ENCODE data around the gene RGS5.

RGS5 gene

DNA sequence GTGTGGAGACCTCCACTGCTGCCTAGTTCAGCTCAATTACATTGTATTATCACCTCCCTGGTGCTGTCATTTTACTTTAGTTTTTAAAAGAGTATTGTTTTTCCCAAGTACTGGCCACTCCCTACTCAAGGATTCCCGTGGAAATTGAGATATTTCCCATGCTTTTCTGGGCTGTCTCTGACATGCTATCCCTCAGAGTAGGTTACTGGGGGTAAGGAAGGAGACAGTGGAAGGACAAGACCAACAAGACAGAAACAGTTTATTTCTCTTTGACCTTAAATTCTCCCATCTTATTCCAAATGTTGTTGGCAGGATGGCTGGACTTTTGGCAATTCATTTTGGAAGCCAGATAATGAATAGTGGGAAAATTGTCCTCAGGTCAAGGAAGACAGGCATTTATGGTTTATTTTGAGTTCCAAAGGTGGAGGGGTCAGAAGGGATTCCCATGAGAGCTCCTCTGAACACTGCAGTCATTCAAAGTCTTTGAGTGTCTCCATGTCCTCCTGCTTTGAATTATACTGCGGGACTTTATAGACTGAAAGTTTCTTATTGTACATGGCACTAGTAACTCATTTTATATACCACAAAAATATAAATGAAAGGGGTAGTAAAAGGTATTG lies 20.3 kb downstream of the RGS5 start:
- no peak for DNase-seq (ENCODE audit: low read depth, low spot score)

DNA sequence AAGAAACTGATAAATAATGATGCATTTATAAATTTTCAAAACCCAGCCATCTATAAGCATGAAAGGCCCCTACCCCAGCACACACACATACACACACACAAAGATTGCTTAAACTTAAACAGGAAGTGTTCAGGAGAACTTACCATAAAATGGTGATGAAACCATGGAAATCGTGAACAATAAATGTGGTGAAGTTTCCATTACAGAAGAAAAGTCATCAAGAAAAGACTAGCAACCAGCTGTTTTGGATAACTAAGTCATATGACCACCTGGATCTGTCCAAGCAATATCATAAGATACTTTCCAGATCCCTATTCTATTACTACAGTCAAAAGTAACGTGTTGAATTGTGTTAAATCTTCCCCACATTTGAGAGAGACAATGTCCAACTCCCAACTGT lies 24.1 kb downstream of the RGS5 start:
- no peak for DNase-seq (ENCODE audit: low read depth, low spot score)

DNA sequence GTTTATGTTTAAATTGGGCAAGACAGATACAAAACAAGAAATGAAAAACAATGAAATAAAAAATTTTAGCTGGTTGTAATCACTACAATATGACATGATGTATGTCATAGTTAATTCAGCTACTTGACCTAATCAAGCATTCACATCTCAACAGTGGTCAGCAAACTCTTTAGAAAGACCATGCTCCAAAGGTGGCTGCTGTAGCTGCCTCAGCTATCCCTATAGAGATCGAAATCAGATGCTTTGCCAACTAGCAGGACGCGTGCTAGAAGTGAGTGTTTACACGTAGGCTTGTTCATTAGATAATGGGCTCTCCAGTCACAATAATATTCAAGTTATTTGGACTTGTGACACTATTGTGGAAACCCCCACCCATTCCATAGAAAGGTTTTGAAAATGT lies 25.9 kb downstream of the RGS5 start:
- no peak for DNase-seq (ENCODE audit: low read depth, low spot score)

DNA sequence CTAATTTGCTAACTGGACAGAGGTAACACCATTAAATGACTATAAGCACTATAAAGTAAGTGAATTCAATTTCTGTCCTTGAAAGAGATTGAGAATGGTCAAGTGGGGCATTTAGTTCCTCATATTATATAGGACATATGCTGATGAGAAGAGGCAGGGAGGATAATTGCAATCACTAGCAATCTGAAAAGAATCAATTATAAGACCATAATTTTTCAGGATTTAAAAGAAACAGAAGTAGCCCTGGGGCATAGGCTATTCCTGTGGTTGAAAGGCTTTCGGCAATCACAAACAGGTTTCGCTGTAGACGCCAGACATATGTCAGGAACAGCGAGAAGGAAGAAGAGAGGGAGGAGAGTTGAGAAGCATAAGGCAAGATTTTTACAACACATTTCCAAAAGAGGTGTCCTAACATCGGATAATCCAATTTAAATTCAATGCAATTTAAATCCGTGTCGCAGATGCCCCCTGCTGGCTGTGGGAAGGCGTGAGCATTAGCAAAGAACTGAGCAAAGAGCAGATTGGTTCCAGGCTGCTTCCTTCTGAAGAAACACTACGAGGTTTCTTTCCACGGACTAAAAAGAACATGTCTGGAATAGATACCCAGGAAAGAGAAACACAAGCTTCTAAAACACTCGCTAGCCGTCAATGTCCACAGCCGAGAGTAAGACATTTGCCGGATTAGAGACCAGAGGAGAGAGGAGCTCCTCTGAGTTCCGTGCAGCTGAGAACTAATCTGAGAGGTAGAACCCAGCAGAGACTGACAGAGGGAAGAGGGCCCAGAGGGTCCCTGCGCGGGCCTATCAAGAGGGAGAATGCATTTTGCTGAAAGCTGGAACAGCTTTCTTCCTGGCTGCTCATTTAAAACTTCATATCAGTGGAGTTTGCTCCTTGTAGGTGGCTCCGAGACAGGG lies 27.9 kb downstream of the RGS5 start:
- no peak for DNase-seq (ENCODE audit: low read depth, low spot score)

DNA sequence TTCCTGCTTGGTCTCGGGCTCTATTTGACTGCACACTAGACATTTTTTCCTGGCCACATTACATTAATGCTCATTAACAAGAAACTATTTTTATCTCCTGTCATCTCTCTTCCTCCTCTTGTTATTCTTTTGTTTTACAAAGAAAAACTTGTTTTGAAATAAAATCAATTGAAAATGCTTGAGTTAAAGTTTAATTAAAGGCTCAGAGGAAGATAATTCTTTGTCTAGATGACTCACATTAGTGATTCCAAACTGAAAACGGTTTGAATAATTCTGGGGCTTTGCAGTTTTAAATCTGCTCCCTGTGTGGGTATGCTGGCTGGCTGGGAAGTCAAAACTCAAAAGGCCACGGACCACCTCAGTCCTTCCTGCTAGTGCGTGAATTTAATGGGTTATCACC lies 29.6 kb downstream of the RGS5 start:
- no peak for DNase-seq (ENCODE audit: low read depth, low spot score)

DNA sequence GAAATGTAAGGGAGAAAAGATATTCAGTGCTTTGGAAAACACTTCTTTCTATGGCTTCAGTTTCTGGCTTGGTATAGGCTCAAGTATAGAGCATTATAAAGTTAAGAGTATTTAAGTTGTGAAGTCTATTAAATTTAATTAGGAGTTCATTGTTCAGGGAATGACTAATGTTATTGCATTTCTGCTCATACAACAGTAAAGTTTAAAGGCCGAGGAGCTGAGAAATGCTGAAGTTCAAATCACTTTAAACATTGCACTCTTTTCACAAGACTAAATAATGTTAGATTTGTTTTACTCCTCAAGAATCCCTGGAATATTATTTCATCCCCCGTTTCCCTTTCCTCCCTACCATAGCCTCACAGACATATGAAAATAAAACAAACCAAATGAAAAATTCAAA lies 30.1 kb downstream of the RGS5 start:
- DNase-seq (ENCODE audit: low read depth, low spot score) = no peak

DNA sequence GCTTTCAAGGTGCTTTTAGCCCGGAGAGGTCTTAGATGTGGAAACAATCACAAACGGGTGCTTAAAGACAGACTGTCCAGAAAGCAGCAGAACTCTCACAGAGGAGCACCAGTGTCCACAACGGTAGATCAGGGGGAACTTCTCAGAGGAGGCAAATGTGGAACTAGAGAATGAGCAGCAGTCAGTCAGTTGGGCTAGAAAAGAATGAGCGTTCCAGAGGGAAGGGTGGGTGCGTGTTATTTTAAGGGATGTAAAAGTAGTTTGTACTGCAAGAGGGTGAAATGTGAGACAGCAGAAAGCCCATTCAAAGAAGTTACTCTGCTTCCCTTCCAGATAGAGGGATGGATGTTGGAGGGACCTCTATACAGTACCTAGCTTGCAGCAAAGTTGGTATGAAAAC lies 30.9 kb downstream of the RGS5 start:
- no peak for DNase-seq (ENCODE audit: low read depth, low spot score)

DNA sequence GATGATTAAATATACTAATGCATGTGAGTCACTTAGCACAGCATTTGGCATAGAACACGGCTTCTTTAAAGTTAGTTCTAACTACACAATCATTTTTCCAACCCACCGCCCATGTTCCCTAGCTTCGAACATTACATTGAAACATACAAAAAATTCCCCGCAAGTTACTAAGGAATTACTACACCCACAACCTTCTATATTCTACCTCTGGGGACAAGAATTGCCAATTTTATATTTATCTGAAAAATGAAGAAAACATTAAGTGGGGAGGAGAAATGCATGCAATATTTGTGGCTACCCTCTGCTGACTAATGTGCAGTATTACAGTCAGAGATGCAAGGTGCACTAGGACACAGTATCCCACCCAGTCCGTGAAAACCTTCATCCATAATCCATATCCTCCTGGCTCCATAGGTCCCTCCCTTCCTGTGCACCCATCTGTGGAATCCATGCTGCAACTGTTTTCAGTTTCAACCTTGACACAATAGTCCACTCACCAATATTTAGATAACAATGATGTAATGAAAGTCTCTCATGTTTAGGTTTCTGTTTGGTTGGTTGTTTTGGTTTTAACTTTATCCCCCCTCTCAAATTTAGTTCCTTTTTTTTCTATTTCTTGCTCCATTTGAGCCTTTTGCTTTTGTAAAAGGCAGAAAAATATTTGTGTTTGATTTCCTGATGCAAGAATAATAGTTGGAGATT lies 31.6 kb downstream of the RGS5 start:
- no peak for DNase-seq (ENCODE audit: low read depth, low spot score)

DNA sequence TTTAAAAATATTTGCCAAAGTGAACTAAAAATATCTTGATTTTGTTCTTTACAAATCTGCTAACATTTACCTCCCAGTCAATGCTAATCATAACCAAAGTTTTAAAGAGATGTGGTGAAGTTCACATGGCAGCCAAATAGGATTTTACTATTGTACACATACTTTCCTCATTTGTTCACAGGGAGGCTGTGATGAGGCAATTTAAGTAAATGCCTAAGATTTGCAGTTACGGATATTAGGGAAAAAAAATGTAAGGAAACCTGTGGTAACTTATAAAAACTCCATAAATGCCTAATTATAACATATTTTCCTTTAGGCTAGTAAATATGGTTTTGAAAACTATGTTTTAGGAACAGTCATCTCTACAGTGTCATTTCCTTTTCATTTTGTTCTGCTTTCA lies 32.4 kb downstream of the RGS5 start:
- DNase-seq (ENCODE audit: low read depth, low spot score) = no peak

DNA sequence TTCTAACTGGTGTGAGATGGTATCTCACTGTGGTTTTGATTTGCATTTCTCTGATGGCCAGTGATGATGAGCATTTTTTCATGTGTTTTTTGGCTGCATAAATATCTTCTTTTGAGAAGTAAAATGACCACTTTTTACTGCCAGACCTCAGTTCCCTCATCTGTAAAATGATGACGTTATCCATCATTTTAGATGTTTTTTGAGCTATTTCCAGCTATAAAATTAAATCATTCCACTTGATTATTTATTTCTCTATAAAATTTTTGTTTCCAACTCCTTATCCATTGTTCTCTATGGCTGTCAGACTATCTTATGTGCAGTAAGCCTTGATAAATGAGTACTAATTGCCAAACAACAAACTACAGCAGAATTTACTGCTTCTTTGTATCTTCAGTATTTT lies 33.2 kb downstream of the RGS5 start:
- no peak for DNase-seq (ENCODE audit: low read depth, low spot score)

DNA sequence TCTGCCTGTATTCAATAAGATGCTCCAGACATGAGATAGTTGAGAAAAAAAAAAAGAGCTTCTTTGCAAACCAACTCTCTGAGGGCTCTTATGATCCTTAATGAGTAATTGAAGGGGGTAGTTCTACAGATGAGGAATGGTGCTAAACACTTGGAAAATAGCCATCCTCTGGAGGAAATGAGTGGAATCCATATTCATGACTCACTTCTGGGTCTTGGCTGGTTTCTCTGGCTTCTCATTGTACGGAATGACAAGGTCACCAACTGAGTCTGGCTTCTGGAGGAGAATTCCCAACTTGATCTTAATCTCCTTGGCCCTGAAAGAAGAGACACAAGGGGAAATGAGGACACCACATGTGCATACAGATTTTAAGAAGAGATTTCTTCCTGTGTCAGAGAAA lies 34.7 kb downstream of the RGS5 start:
- no peak for DNase-seq (ENCODE audit: low read depth, low spot score)

DNA sequence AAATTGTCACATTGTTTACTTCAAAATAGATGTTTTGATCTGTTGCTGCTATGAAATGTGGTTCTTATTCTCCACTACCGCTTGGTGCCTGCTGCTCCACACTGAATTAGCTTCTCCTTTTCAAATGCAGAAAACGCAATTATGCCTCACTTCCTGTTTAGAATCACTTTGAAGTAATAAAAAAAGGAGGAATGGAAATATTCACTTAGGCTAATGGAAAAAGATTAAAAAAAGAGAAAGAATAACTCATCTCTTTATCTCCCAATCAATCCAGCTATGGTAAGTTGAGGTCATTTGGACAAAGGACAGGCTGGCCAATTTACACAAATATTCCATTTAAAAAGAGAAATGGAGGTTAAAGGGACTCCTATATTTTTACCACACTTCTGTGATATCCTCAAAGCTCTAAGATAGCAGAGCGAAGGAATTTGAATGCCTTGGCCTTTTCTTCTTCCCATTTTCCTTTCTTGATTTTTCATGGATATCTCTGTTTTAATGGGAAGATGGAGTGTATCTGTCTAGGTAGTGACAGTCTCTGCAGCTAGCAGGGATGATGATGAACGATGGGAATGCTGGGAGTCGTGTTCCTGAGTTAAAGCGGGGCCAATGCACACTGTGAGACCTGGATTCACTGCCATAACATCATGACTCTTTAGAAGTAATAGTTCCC lies 35.7 kb downstream of the RGS5 start:
- DNase-seq (ENCODE audit: low read depth, low spot score) = no peak

DNA sequence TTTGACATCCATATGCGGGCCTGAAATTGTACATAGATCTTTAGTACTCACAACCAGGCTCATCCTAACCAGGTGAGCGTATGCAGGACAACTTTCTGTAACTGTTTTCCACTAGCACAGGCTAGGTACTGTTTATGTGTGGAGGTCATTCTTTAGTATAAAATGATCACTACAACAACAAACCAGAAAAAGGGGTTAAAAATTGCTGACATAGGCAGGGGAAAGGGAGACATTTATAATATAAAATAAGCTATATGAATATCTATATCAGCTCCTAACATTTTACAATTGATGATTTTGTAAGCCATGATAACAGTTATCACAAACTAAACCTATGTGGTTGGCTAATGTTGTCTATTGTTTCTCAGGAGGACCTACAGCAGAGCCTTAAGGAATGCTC lies 37.6 kb downstream of the RGS5 start:
- no peak for DNase-seq (ENCODE audit: low read depth, low spot score)

DNA sequence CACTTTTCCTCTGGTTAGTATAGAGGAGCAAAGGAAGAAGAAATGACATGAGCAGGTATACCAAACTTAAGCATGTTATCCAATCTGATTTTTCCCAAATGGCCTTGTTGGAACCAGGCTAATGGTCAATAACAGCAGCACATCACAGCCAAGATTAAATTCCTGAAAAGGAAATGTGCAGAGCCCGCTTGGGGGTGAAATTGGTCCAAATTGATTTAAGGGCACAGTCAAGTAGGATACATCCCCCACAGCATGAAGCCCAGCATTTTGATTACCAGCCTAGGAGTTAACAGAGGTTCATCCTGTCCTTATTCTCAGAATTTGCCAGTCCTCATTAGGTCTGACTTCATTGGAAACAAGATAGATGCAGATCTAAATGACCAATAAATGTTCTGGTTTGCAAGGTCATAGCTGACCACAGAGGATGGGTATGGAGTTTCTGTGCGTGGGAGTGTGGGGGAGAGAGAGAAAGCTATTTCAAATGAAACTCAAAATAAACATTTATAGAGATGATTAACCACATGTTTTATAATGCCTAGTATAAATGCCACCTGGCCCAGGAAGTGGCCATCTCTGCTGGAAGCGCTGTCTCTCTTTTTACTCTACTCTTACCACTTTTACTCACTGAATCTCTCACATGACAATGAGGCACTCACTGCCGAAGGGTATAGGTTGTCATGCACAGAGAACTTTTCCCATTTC lies 38.7 kb downstream of the RGS5 start:
- no peak for DNase-seq (ENCODE audit: low read depth, low spot score)

DNA sequence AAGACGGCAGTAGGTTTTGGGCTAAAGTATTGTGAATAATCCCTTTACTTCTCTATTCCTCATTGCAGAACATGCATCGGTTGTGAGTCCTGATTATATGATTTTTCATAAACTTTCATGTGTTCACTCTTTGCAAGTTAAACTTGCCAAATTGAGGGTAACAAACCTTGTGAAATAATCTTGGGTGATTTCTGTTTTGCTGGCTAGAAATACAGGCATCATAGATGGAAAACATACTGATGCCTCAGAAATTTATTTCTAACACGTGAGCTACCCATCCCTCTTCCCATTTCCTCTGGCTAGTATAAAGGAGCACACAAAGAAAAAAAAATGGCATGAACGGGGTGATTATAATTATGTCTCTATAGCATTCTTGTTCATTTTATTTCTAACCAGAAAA lies 39.6 kb downstream of the RGS5 start:
- no peak for DNase-seq (ENCODE audit: low read depth, low spot score)

DNA sequence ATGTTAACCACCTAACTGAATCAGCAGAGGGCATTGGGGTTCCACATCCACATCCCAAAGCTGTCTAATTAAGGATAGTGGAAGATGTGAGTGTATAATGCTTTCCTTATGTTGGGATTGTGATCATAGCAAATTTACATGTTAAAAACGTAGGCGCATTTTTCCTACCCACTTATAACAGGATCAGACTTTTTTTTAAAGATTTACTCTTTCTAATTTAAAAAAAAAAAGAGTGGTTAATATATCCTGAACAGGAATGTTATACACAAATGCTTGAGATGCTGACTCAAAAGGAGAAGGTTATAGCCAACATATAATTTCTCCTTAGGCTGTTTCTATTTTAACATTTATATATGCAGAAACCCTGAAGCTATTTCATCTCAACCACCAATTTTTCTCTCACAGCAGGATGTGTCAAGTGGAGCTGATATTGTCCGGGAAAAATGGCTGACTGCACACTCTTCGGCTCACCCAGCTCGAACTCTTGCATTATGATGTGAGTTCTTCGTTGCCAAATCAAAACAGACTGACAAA lies 40.3 kb downstream of the RGS5 start:
- DNase-seq (ENCODE audit: low read depth, low spot score) = no peak

DNA sequence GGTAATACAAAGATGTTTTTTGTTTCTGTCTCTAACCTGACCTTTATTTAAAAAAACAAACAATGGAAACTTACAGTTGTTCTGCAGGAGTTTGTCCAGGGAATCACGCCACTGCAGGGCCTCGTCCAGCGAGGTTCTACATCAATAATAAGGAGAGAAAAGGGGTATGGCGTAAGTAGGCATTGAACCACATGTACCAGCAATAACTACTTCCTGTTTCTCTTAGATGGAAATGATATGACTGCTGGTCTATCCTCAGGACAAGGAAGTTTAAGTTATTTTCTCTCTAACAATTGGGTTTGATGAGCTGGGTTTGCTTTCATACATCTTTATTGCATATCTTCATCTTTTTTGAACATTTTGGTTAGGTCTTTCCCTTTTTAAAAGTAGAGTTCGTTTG lies 40.9 kb downstream of the RGS5 start:
- no peak for DNase-seq (ENCODE audit: low read depth, low spot score)

DNA sequence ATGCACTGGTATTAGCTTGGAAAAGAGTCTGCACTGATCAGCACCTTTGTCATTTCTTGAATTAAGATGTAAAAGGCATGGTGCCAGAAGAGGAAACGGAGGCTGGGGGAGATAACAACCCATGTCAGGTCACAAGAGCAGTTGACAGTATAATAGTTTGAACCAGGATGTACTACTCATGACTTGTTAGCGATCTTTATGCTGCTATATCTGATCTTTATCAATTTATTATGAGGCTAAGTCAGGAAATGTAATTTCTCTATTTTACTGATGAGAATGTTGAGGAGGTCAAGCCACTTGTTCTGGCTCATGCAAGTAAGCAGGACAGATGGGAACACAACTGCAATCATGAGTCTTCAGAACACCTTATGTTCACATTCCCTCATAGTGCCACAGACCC lies 41.4 kb downstream of the RGS5 start:
- DNase-seq (ENCODE audit: low read depth, low spot score) = no peak

DNA sequence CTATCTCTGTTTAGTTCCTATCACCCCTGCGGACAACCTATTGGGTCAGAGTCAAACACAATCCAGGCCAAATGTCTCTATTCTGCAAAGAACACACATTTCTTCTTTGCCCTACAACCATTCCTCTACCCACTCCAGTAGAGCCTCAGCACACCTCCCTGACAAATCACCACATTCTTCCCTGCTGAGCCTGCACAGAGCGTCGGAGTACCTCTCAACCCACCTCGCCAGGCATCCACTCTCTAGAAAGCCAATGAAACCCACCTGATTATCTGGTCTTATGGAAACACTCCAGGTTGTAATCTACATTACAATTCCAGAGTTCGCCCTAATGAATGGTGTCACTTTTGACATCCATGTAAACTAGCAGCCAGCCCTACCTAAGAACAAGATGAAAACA lies 47.1 kb downstream of the RGS5 start:
- DNase-seq (ENCODE audit: low read depth, low spot score) = no peak

DNA sequence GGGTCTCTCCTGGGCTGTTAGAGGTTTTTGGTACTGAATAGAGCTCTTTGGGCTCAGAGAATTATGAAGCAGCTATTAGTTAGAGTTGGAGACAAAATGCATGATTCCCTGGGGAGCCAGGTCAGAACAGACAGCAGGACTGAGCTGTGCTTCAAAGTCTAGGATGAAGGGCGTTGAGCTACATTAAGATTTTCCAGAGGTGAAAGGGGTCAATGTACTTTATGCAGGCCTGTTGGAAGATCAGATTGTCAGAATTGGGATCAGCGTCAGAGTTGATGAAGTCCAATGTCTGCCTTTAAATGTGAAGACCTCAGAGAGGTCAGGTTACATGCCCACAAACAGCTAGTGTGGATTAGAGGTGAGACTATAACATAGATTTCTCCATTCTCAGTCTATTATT lies 53.8 kb downstream of the RGS5 start:
- DNase-seq (ENCODE audit: low read depth, low spot score) = no peak

DNA sequence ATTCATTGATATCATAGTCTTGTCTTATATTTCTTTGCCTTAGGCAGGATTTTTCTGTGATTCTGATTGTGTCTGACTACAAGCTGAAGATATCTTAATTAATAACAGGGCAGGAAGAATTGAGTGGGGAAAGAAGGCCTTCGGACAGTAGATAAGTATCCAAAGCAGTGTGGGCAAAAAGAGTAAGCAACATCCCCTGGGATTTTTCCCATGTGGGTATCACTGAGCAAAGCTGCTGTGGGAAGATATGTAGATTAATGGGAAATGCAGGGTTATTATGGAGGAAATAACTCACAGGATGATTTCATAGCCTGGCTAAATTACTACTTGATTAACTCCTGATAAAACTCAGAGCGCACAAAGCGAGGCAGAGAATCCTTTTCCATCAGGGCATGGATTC lies 55.7 kb downstream of the RGS5 start:
- no peak for DNase-seq (ENCODE audit: low read depth, low spot score)

Measured in brain pericyte (primary cell).